Gastroesophageal sphincter (tissue), 3 donors: ENCODE results near the gene SLC35D2.

Experiments
- CTCF ChIP-seq, 4 experiments: fragments of 200-600 bp in 2 of 4; fragments of 450-650 bp in 2 of 4; sonication (generic) in 1 of 4; IDR thresholded peaks; one replicate each; pipeline ENCODE4 v1.5.1; 2017 to 2019; ENCODE audit warnings: antibody characterized with exemption in 4 of 4, mild to moderate bottlenecking in 2 of 4, moderate library complexity in 2 of 4
- POLR2A ChIP-seq, 2 donors: fragments of 450-650 bp; IDR thresholded peaks; one replicate each; pipeline ENCODE4 v1.6.1; 2017; ENCODE audit warnings: antibody characterized with exemption in 2 of 2, mild to moderate bottlenecking in 2 of 2, moderate library complexity in 1 of 2
- POLR2AphosphoS5 ChIP-seq: sonication (generic); formaldehyde crosslinking; IDR thresholded peaks from one replicate; pipeline ENCODE4 v1.6.1; 2017; ENCODE audit warnings: antibody characterized with exemption

- no peak for TF ChIP-seq POLR2AphosphoS5
- TF ChIP-seq CTCF (IDR thresholded peaks at IDR 0.05) = no peak
- TF ChIP-seq POLR2A (IDR thresholded peaks at IDR 0.05) = no peak
Observed at GRCh38 chr9:96417661-96418082, 34.2 kb upstream of the SLC35D2 start.
